Activated naive CD4-positive, alpha-beta T cell treated with Interleukin-2 at 50 U/mL for 16 hours (primary cell): ENCODE results near the gene PDE2A.

Source experiments
- DNase-seq: peaks from one replicate; pipeline ENCODE4 v3.0.0-alpha.2; 2020

Gene PDE2A

DNA sequence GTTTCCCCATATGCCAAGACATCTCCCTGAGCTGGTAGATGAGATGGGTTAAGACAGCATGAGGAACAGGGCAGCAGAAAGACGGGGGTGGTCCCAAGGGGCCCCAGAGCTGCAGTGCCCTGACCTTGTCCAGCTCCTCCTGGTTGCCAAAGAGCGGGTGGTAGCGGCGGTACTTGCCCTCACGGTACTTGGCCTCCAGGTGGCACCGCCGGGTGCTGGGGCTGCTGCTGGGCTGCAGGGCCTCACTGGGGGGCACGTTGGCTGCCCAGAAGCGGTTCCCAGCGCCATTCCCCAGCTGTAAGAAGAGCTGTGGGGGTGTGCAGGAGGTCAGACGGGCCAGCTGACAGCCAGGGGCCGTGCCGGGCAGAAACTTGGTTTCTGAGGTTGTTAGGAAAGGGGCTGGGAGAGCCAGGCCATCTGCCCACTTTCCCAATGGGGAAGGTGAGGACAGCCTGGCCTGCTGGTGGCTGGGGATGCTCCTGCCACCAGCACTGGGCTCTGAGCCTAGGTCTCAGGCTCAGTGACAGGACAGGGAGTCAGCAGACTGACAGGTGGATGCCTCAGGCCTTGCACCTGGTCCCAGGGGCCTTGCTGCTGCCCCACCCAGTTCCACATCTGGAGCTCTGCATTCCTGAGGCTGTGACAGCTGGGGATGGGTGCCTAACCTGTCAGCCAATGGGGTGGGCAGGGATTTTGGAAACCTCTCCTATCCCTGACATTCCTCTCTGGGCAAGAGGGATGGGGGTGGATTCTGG is 30.0 kb upstream of the PDE2A start:
- DNase-seq: no peak

DNA sequence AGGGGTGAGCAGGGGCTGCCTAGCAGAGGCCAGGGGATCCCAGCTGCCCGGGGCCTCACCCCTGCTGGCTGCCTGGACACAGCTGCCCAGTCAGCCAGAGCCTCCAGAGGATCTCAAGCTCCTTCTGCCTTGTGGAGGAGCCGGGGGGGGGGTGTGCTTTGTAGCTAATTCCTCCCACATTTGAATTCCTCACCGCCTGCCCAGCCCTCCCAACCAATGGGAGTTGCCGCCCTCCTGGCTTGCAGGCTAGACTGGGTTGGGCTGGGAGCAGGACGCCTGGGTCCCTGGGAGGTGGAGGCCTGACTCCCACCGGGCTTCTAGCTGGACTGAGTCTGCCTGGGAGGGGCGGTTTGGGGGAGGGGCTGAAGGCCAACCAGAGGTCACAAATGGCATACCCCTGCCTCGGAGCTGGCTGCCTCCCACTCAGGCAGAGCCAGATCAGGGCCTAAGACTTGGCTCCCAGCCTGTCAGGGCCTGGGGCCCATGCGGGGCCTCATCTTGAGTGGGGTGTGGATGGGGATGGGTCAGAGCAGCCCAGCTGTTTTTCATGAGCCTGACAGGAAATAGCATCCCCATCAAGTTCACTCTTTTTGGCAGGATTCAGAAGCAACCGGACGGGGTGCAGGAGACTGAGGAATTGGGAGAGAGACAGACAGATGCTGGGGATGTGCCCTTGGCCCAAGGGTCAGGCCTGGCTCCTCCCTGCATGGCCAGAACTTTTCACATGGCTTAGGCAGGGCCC is 29.2 kb upstream of the PDE2A start:
- DNase-seq: no peak

DNA sequence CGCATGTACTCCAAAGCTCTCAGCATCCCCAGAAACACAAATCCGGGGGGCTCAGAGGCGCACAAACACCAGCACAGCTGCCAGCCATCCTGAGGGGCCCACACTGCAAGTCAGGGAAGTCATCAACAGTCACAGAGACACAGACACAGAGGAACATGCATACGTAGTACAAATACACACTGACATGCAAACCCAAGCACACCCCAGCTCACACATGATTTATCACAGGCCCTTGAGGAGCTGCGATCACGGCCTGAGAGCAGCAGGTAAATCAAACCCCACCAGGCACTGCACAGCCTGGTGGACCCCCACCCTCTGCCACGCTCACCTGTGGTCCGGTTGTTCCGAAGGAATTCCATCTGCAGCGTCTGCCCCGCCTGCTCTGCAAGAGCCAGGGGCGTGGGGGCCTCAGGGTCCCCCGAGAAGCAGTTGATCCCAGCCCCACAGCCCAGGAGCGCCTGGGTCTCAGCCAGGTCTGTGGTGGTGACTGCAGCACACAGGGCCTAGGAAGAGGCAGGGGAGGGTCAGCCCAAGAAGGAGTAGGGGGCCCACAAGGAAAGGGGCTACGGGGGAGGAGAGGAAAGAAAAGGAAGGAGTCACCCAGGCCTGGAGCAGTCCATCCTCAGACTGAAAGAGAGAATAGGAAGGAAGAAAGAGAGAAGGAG is 28.5 kb upstream of the PDE2A start:
- no peak for DNase-seq

DNA sequence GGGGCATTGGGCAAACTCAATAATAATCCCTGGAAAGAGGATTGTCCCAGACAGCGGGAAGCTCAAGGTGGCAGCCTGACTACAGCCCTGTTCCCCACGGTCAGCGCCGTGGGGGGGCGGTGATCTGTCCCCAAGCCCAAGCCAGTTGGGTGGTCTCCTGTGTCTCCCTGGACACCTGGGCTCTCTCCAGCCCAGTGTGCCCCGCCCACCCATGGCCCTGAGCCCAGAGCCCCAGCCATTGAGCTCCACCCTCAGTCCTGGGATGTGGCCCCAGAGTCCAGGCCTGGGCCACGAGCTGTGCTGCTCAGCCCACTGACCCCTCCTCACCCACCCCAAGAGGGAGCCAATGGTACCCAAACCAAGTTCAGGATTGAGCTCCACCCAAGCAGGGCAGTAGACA is 27.9 kb upstream of the PDE2A start:
- no peak for DNase-seq

DNA sequence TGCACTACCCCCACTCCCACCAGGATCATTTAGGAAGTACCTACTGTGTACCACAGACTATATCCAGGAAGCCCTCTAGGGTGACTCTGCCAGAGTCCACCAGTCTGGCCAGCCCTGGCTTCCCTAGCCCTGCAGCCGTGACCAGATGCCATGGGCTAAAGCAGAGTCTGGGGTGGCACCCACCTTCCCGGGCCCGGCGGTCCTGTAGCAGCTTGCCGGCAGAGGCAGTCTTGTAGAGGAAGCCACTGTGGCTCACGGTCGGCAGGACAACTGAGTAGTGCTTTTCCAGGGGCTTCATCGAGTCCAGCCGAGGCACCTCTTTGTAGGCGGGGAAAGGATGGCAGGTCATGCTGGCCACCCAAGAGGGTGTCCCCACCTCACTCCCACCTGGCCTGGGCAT is 27.2 kb upstream of the PDE2A start:
- no peak for DNase-seq

DNA sequence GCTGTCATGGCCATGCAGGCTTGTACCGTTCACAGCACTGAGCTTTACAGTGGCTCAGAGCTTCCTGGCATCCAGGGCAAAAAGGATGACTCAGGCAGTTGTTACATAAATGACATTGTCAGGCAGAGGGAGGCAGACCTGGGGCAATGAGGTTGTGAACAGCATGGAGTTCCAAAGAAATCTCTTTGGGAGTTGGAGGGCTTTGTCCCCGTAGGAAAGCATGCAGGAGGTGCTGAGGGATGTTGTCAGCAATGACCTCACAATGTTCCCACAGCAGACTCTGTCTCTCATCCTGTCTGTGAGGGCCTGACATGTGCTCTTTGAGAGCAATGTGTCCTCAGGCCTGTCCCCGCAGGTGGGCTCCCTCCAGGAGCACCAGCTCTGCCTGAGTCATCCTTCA is 25.9 kb upstream of the PDE2A start:
- no peak for DNase-seq

DNA sequence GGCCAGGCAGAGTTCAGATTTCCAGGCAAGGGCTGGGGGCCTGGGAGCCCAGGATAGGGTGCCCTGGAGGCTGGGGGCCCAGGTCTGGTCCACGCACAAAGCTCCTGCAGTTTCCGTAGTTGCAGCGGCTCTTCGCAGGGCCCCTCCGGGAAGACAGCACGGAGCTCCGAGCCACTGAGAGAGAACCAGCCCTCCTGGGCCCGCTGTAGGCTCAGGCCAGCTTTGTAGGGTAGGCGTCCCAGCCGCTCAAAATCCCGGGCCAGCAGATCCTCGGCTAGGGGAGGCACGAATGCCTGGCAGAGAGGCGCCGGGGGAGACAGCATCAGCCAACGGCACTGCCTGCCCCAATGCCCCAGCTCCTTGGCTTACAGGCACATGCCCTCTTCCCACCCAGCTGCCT is 23.6 kb upstream of the PDE2A start:
- no peak for DNase-seq

DNA sequence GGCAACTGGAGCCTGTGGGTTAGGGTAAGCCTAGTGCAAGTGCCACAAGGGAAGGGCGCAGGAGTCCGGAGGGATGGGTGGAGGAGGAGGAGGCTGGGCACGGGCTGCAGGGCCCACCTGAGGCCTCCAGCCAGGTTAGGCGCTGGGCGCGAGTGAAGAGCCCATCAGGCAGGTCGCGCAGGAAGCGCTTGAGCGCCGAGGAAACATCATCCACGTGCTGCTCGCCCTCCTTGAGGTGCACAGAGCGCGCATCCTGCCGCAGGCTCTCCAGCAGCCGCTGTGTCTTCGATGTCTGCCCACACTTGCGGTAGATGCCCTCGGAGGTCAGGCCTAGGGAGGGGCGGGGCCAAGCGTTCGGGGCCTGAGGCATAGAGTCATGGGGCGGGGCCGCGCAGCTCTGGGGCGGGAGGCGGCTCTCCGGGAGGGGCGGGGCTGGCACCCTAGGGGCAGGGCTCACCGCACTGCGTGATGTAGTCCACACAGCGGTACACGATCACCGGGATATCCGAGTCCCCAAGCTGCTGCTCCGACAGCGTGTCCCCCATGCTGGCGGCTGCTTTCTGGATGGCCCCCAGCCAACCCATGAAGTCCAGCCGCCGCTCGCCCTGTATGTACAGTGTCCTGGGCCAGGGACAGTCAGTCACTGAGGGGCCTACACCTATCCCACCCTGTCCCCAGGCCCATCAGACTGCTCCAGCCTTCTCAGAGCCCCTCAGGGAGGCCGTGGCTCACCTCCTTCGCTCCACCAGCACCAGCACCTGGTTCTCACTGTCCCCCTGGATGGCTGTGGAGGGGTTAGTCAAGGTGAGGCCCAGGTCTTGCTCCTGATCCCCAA is 22.9 kb upstream of the PDE2A start:
- DNase-seq: no peak

DNA sequence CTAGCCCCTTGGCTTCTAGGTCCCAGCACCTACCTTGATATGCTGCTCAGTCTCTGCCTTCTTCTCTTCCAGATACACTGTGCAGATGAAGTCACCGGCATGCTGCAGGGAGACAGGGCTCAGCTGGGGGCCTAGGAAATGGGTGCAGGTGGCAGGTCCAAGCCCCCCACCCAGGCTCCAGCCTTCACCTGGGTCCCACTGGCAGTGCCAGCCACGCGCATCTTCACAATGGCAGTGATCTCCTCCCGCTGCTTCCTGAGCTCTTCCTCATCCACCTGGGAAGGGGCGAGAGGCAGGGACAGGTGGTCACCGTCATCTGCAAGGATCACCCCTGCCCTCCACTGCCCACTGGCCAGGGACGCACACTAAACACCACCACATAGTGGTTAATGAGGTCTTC is 21.1 kb upstream of the PDE2A start:
- no peak for DNase-seq

DNA sequence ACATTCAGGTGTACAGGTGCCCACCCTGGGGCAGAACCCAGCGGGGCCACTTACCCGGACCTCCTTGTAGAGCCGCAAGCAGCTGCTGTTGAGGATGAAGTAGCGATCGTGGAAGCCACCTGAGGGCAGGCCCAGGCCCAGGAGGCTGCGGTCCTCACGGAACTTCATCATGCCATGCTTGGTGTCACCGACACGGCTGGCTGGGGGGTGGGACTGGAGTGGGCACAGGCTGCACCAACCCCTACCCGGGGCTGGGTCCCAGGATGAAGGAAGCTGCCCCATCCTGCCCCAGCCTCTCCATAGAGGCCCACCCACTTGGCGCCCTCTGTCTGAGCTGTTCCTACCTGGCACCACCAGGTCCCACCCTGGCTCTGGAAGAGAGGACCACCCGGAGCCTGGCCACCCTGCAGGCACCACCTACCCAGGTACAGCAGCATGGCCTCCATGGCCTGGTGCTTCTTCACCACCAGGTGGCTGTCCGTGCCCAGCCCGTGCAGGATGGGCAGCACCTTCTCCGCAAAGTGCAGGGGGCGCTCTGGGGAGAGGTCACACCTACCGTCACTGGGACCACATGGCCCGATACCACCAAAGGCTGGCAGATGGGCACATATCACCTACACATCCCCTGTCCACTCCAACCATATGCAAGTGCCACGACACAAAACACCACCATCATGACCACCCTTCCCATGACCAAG is 19.2 kb upstream of the PDE2A start:
- no peak for DNase-seq

DNA sequence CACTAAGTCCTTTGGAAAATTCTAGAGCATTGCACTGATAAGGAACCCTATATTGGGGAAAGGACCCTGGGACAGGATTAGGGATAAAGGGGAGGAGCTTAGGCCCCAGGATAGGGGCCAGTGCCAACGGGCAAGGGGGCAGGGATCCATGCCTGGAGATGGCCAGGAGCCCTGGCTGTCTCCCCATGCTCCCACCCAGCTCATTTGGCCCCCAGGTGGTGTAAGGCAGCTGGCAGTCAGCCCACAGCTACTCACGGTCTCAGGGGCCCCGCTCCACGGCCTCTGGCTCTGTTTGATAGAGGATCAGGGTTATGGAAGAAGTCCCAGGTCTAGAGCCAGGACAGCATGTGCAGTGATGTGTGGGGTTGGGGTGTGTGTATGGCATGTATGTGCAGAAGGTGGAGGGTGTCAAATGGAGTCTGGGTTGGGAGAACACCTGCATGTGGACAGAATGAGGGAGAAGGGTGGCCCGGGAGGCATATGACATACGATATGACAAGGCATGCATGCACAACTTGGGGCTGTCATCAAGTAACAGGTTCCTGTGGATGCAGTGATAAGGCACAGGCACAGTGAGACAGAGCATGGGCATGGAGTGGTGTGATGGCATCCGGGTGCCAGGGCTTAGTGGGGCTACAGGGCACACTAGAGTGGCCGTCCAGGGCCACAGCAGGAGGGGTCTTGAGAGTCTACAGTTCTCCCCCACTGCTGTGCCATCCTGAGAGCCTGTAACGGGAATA is 18.4 kb upstream of the PDE2A start:
- no peak for DNase-seq

DNA sequence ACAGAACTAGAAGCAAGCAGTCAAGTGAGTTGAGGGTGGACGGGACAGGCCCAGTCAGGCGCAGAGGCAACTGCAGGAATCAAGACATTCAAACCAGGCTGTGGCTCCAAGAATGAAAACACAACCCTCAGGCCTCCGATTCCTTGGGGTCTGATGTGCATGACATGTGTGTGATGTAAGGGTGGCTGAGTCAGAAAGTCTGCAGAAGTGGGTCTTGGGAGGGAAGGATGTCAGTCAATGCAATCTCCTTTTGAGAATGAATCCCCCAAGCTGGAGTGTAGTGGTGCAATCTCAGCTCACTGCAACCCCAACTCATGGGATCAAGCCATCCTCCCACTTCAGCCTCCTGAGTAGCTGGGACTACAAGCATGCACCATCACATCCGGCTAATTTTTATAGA is 15.9 kb upstream of the PDE2A start:
- no peak for DNase-seq

DNA sequence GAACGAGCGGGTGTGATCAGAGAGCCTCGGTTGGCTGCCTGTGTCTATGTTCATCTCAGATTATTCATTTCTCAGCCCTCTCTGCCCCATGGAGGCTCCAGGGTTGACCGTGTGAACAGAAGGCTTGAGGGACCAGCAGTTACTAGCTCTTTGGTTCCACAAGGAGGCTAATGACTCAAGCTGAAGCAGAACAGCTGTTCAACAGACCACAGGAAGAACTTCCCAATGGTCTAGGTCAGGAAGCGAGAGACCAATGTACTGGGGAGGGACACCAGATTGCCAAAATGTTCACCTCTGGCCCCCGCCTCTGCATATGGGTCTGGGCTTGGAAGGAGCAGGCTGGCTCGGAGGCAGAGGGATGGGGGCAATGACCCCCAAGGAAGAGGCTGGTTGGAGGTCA is 14.7 kb upstream of the PDE2A start:
- no peak for DNase-seq

DNA sequence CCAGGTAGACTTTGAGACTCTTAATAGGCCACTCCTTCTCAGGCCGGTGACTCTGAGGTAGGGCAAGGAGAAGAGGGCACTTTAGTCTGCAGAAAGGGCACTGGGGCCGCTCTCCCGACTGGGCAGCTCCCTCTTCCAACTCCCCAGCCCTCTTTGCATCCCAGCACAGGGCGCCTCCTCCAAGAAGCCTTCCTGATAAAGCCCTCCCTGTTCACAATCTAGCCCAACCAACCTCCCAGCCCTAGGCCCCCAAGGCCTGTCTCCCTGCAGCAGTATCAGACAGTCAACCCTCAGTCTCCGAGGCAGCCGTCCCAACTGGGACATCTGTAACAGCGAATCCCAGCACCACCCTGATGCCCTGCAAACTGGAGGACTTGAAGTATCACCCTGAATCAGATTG is 14.3 kb upstream of the PDE2A start:
- DNase-seq: no peak

DNA sequence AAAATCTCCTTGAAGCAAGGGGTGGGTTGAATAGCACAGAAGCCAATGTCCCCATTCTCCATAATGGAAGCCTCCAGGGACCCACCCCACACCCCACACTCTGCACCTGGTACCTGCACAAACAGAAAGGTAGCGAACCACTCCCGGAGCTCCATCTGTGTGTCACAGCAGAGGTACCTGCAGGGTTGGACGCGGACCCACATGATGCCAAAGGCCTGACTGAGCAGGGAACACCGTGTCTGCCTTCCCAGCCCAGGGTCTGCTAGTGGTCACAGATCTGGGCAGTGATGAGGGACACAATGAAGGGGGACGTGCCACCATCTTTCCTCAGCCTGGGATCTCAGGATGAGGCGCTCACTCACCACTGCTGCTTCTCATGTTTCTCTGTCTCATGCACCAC is 13.1 kb upstream of the PDE2A start:
- DNase-seq: no peak

DNA sequence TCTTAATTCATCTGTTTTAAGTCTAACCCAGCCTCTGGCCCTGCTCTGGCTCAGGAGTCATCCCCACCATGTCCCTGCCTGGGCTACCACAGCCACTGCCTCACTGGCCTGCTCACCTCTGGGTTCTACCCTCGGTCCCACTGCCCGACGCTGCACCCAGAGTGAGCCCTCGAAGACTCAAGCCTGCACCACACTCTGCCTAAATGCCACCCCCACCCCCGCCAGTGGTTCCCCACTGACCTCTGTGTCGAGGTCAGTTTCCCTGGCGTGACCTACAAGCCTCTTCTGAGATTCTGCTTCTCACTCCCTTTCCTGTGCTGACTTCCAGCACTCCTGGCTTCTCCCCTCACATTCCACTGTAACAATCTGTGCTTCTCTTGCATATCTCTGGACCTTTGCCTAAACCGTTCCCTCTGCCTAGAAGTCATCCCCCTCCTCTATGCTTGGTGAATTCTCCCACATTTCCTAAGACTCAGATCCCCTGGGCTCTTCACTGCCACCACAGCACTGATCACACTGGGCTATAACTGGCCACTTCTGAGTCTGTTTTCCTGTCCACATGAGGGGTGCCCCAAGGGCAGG is 12.5 kb upstream of the PDE2A start:
- no peak for DNase-seq

DNA sequence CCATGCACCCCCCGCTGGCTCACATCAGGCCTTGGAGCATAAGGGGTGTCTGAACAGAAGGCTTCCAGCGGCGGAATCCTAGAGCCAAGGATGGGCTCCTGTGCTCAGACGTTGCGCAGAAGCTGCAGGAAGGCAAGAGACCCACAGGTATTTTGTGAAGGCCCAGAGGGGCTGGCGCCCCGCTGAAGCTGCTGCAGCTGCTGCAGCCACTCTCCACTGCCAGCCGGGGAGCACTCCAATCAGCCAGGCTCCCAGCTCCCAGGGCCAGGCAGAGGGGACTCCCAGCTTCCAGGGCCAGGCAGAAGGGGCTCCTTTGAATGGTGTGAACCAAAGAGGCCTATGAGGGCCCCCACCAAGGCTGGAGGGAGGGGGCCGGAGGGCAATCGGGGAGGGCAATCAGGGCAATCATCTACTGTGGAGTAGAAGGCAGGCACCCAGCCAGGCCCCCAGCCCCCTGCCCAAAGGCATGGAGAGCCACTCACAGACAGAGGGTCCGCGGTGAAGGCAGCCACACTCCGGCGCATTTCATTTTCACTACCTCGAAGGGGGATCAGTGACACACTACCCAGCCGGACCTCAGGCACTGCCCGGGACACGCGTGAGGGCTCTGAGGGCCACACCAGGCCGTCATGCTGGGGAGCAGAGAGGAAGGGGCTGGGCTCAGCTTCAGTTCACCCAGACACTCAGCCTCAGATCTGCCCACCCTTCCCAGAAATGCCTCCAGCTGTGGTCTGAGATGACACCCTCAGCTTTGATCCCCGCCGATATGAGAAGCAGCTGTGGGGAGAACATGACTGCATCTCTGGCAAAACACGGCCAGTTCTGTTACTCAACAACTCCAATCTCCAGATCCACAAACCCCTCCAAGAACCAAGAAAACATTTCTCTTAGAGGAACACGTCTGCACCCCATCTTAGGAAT is 11.6 kb upstream of the PDE2A start:
- peak; percentile 65 for DNase-seq

DNA sequence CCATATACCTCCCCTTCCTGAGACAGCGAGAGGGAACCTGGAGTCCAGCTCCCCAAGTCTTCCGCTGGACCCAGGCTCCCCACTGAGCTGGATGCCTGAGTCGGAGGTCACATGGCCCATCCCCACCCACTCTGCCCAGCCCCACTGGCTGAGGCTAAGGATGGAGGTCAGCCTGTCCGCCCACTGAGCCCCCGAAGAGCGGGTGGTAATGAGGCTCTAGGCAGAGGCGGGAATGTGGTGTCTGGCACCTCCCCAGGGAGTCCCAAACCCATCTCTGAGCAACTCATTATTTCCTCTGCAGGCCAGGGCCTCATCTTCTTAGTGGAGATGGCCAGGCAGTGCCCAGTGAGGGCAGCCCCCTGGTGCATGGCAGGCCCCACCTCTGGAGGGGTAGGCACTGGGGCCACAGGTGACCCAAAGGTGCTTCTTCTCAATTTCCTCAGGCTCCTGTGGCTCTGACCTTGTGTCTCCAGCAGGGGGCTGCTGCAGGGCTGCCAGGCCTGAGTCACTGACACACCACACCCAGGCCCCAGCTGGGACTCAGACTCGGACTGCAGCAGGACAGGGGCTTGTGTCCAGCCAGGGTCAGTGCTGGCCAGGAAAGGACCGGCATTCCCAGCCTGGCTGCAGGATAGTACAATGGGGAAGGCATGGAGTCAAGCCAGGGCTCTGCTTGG is 10.2 kb upstream of the PDE2A start:
- peak; percentile 53 for DNase-seq

DNA sequence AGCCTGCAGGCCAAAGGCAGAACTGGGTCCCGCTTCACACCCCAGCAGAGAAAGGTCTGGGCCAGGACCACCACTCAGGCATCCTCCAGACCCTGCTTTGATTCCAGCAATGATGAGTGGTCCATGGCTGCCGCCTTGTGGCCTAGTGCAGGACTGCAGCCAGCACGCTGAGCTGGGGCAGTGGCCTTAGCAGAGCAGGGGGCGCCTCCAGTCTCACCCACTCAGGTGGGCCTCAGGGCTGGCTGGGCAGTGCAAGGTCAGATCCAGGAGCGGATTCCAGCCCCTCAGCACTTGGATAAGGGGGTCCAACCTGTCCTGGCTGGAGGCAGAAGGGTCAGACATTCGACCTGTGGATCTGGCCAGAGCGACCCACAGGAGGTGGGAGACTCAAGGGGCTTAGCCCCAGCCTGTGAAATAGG is 9.6 kb upstream of the PDE2A start:
- DNase-seq: peak; percentile 77

DNA sequence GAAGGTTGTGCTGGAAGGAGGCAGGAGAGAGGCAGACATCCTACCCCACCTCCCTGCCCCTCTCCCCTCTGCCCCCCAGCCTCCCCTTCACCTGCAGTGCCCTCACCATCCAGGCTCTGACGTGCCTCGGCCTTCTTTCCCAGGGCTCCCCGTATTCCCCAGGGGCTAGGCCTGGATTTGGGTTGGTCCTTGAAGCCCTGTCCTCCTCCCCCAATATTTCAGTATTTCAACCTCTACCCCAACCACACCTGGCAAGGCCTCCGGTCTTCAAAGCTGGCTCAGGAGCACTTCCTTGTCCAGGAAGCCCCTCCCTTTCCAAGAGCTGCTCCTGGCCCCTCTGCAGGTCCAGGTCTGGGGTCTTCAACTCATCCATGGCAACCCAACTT is 8.6 kb upstream of the PDE2A start:
- no peak for DNase-seq
